Activated CD8-positive, alpha-beta memory T cell treated with anti-CD3 and anti-CD28 coated beads, Interleukin-2, amount 50 U/mL, for 4 hours (primary cell): ENCODE results near the gene DCUN1D5.
"Not testable (repeated sequence)": the region's sequence is repeated elsewhere in the genome, so short reads cannot be mapped to it uniquely, and the experiment has no call there.

Experiments used
- DNase-seq: peaks from one replicate; pipeline ENCODE4 v3.0.0-alpha.2; 2020

Gene DCUN1D5

DNA sequence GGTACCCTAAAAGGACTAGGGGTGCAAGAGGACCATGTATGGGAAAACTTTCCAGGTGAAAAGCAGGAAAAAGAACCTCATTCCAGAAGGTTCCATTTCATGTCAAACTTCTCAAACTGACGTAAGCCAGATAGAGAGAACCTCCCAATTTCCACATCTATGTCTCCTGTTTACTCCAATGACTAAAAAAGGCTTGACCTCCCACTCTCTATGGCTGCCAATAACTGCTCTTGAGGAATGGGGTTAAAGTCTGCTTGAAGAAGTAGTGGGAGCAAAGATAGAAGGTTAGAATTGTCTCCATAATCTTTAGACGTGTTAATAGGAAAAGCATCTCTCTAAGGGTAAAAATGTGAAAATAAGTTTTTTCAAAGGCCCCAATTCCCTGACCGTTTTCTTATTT lies 38.0 kb downstream of the DCUN1D5 start:
- DNase-seq = no peak

- DNase-seq = no peak
These were observed 40.0 kb downstream of the DCUN1D5 start for GRCh38 chr11:103051981-103052380.

DNA sequence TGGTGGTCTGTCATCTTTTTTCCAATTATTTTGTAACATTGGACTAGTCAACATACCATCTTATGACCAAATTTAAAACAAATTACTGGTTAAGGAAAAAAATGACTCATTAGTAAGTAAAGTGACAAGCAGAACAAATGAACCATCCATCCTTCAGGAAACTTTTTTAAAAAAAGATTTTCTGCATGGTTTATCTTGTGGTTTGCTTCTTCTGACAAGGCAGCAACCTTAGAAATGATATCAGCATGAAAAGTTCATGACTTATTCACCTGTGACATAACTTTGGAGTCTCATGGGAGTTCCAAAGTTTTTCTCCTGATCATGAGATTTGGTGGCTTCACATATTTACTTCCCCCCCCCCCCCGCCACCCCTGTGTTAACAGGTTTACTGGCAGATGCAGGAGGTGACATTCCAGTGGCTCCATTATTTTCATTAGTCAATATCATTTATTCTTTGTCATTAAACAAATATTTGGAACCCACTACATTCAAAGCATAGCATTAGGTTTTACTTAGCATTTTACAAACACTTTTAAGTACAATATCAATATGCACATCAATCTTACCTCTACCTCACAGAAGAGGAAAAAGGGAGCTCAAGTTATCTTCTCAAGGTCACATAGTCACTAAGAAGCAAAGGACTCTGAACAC lies 40.7 kb downstream of the DCUN1D5 start:
- DNase-seq = no peak

DNA sequence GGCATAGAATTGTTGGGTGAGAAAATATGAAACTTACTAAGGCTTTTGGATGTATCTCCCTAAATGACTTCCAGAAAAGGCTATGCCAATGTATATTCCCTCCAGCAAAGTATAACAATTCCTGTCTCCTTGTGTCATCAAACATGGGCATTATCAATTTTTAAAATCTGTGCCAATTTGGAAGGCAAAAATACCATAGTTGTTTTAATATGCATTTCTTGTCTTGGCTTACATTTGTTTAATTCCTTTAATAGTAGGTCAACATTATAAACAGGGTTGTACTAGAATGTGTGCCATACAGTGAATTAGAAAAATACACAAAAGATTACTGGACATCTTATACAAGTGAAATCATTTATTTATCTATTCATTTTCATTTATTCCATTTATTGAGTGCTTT lies 41.6 kb downstream of the DCUN1D5 start:
- DNase-seq = no peak

- DNase-seq = no peak
These were observed 44.1 kb downstream of the DCUN1D5 start for GRCh38 chr11:103047837-103048236.

GRCh38 chr11:103043826-103044678 lies 47.9 kb downstream of the DCUN1D5 start:
- DNase-seq = no peak

- no peak for DNase-seq
These were observed 49.8 kb downstream of the DCUN1D5 start for GRCh38 chr11:103042161-103042560.

DNA sequence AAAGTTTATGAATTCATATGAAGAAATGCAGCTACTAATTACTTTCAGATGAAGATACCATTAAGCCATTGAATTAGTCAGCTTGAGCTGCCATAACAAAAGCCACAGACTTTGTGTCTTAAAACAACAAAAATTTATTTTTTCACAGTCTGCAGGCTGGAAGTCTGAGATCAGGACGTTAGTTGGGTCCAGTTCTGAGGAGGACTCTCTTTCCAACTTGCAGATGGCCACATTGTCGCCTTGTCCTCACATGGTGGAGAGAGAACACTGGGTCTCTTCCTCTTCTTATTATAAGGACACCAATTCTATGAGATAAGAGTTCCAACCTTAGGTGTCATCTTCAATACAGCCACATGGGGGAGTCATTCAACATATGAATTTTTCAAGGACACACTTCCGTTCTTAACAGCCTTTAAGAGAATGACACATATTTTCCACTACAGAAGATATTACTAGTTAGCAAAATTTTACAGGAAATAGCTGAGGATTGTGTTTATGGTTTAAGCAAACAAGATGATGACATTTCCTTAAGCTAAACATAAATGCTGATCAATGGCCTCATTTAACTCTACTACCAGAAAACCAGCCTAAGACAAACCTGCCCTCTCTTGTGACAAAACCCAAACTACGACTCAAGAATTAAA lies 56.0 kb downstream of the DCUN1D5 start:
- peak; percentile 16 for DNase-seq

DNA sequence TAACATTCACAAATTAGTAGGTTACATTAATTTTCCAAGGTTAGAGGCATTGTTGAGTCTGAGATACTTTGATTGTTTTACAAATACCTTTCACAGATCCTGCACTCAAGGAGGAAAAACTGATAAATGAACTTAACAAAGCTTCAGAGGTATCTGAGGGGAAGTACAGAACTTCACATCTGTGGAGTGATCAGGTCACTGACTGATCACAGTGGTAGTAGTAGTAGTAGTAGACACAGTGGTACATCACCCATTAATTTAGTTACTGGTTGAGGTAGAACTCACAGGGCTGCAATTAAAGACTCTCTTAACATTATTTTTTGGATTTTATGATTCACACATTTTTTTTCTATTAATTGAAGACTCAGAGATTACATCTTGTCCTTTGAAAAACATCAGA lies 56.7 kb downstream of the DCUN1D5 start:
- DNase-seq = no peak

DNA sequence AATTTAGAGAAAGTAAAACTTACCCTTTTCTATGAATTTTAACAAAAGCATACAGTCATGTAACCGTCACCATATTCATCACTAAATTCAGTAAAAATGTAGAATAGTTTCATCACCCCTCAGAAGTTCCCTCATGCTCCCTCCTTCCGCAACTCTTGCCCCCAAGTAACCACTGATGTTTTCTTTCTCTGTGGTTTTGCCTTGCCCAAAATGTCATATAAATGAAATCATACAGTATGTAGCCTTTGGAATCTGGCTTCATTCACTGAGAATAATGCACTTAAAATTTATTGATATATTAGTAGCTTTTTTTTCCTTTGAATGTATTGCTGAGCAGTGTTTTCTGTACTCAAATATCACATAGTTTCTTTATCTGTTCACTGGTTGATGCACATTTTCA lies 60.1 kb downstream of the DCUN1D5 start:
- DNase-seq = no peak

- DNase-seq = no peak
These were observed 62.6 kb downstream of the DCUN1D5 start for GRCh38 chr11:103029401-103029800.

DNA sequence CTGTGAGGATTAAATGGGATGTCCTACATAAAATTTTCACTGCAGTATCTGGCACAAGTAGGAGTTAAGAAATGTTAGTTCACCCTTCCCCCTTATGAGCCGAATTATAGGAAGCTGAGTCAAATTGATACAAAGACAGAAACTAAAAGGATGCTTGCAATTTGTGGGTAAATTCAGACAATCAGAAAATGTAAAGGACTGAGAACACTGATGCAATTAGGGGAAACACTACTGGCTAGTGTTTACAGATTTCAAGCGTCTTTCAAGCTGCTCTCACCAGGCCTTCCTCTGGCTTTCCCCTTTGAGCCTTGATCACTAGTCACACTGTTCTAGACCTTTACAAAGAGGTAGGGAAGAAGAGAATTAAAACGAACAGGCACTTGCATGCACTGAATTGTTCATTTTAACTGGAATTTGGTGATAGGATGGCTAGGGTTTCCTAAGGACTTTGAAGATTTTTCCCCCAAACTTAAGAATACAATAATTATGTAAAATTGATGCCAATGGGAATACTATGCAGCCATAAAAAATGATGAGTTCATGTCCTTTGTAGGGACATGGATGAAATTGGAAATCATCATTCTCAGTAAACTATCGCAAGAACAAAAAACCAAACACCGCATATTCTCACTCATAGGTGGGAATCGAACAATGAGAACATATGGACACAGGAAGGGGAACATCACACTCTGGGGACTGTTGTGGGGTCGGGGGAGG lies 63.5 kb downstream of the DCUN1D5 start:
- not testable (repeated sequence) for DNase-seq

DNA sequence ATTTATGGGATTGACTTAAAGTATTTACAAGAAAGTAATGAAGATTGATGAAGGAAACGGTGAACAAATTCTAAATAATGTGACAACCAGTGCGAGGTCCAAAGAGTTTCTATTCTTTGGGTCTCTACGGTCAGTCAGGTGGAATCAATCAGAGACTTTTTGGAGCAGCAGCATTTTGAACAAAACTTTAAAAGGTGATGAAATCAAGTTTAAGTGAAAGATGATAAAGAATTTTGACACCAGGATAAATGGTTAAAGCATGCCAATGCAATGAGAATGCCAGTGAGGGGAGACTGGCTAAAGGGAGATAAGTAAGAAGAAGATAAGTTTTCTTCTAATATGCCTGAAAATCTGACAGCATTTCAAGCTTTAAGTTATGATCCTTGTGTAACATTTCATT lies 67.9 kb downstream of the DCUN1D5 start:
- no peak for DNase-seq

DNA sequence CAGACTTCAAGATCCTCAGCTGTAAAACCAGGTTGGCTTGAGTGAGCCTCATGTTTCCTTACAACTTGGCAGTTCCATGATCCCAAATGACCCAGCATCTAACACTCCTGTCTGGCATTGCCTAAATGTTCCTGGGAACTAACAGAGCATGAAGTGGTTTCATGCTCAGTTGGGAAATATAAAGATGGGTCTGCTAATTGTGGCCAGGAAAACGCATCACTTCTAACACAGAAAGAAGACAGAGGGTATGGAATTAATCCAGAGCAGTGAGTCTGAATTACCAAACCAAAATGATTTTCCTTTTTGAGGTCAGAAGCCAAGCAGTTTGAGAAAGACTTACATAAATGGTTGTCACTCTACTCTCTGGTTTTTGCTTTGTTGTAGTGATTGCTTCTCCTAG lies 75.9 kb downstream of the DCUN1D5 start:
- DNase-seq = no peak

GRCh38 chr11:103013421-103013820 lies 78.5 kb downstream of the DCUN1D5 start:
- no peak for DNase-seq
